ENCODE data around the gene ACTL7A.
"Not testable (repeated sequence)": the region's sequence is repeated elsewhere in the genome, so short reads cannot be mapped to it uniquely, and the experiment has no call there.

Gene ACTL7A

GRCh38 chr9:108842610-108843295, 19.3 kb upstream of the ACTL7A start:
- TF ChIP-seq, protein P1, sequence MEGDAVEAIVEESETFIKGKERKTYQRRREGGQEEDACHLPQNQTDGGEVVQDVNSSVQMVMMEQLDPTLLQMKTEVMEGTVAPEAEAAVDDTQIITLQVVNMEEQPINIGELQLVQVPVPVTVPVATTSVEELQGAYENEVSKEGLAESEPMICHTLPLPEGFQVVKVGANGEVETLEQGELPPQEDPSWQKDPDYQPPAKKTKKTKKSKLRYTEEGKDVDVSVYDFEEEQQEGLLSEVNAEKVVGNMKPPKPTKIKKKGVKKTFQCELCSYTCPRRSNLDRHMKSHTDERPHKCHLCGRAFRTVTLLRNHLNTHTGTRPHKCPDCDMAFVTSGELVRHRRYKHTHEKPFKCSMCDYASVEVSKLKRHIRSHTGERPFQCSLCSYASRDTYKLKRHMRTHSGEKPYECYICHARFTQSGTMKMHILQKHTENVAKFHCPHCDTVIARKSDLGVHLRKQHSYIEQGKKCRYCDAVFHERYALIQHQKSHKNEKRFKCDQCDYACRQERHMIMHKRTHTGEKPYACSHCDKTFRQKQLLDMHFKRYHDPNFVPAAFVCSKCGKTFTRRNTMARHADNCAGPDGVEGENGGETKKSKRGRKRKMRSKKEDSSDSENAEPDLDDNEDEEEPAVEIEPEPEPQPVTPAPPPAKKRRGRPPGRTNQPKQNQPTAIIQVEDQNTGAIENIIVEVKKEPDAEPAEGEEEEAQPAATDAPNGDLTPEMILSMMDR (IDR thresholded peaks at IDR 0.05), result no peak
- no peaks in the 10 kb centered on the region for H3K36me3 ChIP-seq (ENCODE audit: control insufficient read depth, insufficient read depth, low read length)
- H3K4me1 ChIP-seq, result no peaks in the 10 kb centered on the region
- no peak overlapping the region for H3K4me2 ChIP-seq (ENCODE audit: low read length)
- H3K9ac ChIP-seq, result no peak overlapping the region
- no peaks in the 10 kb centered on the region for H3K79me2 ChIP-seq
- H3K4me3 ChIP-seq (ENCODE audit: low read depth, low read length), result no peak overlapping the region
- H3K27me3 ChIP-seq (ENCODE audit: control insufficient read depth, insufficient read depth, low read length), result no peaks in the 10 kb centered on the region
- no peak overlapping the region for H2AFZ ChIP-seq
- H3K9me3 ChIP-seq (ENCODE audit: control insufficient read depth, low read length), result no peaks in the 10 kb centered on the region
- no peak overlapping the region for H3K27ac ChIP-seq

DNA sequence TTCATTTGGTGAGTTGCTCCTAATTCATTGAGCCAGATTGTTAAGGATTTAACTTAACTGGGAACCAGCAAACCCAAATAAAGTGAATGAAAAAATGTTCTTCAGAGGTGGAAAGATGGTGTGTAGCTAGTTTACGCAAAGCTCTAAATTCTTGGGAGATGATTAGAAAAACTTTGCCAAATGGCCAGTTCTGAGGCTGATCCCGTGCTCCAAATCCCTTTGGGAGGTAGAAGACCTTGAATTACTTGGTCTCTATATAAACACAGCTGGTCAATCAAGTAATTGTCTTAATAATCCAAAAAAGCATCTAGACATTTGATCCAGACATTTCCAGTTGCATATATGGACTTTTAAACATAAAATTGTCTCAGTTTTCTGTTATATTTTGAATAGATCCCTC, 17.7 kb upstream of the ACTL7A start:
- Histone ChIP-seq H3K79me2 (no peaks in the 10 kb centered on the region), H3K27ac (no peak overlapping the region), H3K36me3 (ENCODE audit: control insufficient read depth, insufficient read depth, low read length) (no peaks in the 10 kb centered on the region), H3K9me3 (ENCODE audit: control insufficient read depth, low read length) (no peaks in the 10 kb centered on the region), H3K4me1 (no peaks in the 10 kb centered on the region), H3K4me2 (ENCODE audit: low read length) (no peak overlapping the region), H2AFZ (no peak overlapping the region), H3K9ac (no peak overlapping the region), H3K27me3 (ENCODE audit: control insufficient read depth, insufficient read depth, low read length) (no peaks in the 10 kb centered on the region), H3K4me3 (ENCODE audit: low read depth, low read length) (no peak overlapping the region)
- TF ChIP-seq, protein P1 (IDR thresholded peaks at IDR 0.05), result no peak

DNA sequence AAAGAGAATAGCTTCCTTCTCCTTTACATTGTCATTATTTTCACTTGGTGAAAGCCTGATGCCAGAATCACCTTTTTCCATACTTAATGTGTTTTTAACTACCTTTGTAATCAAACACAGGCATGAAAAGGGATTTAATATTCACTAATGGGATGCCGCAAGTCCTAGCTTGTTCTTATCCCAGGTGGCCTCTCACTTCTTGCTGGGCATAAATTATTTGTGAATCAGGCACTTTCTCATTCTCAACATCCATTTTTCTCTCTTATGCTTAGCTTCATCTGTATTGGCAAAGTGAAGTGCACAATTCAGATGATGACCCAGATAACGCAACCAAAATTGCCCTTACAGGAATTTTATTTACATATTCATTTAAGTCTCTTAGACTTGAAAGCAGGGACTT, 17.2 kb upstream of the ACTL7A start:
- H3K4me2 ChIP-seq (ENCODE audit: low read length), result no peak overlapping the region
- H3K4me3 ChIP-seq (ENCODE audit: low read depth, low read length), result no peak overlapping the region
- no peak overlapping the region for H3K27ac ChIP-seq
- TF ChIP-seq, protein P1 (IDR thresholded peaks at IDR 0.05), result no peak
- no peaks in the 10 kb centered on the region for H3K36me3 ChIP-seq (ENCODE audit: control insufficient read depth, insufficient read depth, low read length)
- no peak overlapping the region for H3K9ac ChIP-seq
- H3K9me3 ChIP-seq (ENCODE audit: control insufficient read depth, low read length), result no peaks in the 10 kb centered on the region
- H3K4me1 ChIP-seq, result no peaks in the 10 kb centered on the region
- no peaks in the 10 kb centered on the region for H3K27me3 ChIP-seq (ENCODE audit: control insufficient read depth, insufficient read depth, low read length)
- no peaks in the 10 kb centered on the region for H3K79me2 ChIP-seq
- no peak overlapping the region for H2AFZ ChIP-seq

- H3K27ac ChIP-seq, result no peak overlapping the region
- H3K4me1 ChIP-seq, result no peaks in the 10 kb centered on the region
- no peaks in the 10 kb centered on the region for H3K36me3 ChIP-seq (ENCODE audit: control insufficient read depth, insufficient read depth, low read length)
- H3K27me3 ChIP-seq (ENCODE audit: control insufficient read depth, insufficient read depth, low read length), result no peaks in the 10 kb centered on the region
- no peak overlapping the region for H3K4me2 ChIP-seq (ENCODE audit: low read length)
- H3K9ac ChIP-seq, result no peak overlapping the region
- TF ChIP-seq, protein P1 (IDR thresholded peaks at IDR 0.05), result no peak
- no peak overlapping the region for H3K4me3 ChIP-seq (ENCODE audit: low read depth, low read length)
- H2AFZ ChIP-seq, result no peak overlapping the region
- no peaks in the 10 kb centered on the region for H3K79me2 ChIP-seq
- no peaks in the 10 kb centered on the region for H3K9me3 ChIP-seq (ENCODE audit: control insufficient read depth, low read length)
Measured at GRCh38 chr9:108845507-108845906, 16.6 kb upstream of the ACTL7A start.

- TF ChIP-seq, protein P1 (IDR thresholded peaks at IDR 0.05), result no peak
- Histone ChIP-seq H3K27me3 (ENCODE audit: control insufficient read depth, insufficient read depth, low read length) (no peaks in the 10 kb centered on the region), H2AFZ (no peak overlapping the region), H3K27ac (no peak overlapping the region), H3K9ac (no peak overlapping the region), H3K4me2 (ENCODE audit: low read length) (no peak overlapping the region), H3K36me3 (ENCODE audit: control insufficient read depth, insufficient read depth, low read length) (no peaks in the 10 kb centered on the region), H3K79me2 (no peaks in the 10 kb centered on the region), H3K4me3 (ENCODE audit: low read depth, low read length) (no peak overlapping the region), H3K9me3 (ENCODE audit: control insufficient read depth, low read length) (no peaks in the 10 kb centered on the region), H3K4me1 (no peaks in the 10 kb centered on the region)
Measured at GRCh38 chr9:108845947-108846346, 16.1 kb upstream of the ACTL7A start.

DNA sequence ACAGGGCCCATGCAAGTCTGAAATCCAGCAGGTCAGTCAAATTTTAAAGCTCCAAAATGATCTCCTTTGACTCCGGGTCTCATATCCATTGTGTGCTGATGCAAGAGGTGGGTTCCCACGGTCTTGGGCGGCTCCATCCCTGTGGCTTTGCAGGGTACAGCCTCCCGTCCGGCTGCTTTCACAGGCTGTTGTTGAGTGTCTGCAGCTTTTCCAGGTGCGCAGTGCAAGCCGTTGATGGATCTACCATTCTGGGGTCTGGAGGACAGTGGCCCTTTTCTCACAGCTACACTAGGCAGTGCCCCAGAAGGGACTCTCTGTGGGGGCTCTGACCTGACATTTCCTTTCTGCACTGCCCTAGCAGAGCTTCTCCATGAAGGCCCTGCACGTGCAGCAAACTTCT, 13.8 kb upstream of the ACTL7A start:
- not testable (repeated sequence) for H3K4me2 ChIP-seq (ENCODE audit: low read length); H3K4me1 ChIP-seq; H3K9me3 ChIP-seq (ENCODE audit: control insufficient read depth, low read length); H3K9ac ChIP-seq; H3K27me3 ChIP-seq (ENCODE audit: control insufficient read depth, insufficient read depth, low read length); H2AFZ ChIP-seq; H3K79me2 ChIP-seq; H3K36me3 ChIP-seq (ENCODE audit: control insufficient read depth, insufficient read depth, low read length); H3K27ac ChIP-seq; H3K4me3 ChIP-seq (ENCODE audit: low read depth, low read length)

All from parathyroid adenoma (tissue), 2 donors.